H9 (cell line): Measurements from ENCODE around the gene HIPK2. TPM values are rescaled to one million over a fixed set of nuclear protein-coding genes. Genes with fewer than 3 reads are reported as not detected.

Experiments
- DNase-seq: peaks from one replicate; pipeline ENCODE4 v3.0.0-alpha.2; 2017
- H2AFZ ChIP-seq: one replicate; pipeline ENCODE4 v1.6.1; 2013; ENCODE audit warnings: mild to moderate bottlenecking, low read length, control low read depth, moderate library complexity
- H2AK5ac ChIP-seq: 2 replicates; pipeline ENCODE4 v1.6.1; 2013; ENCODE audit warnings: low read length, control low read depth, mixed read lengths; ENCODE audit not compliant: insufficient read length
- H2BK120ac ChIP-seq: one replicate; pipeline ENCODE4 v1.6.1; 2013; ENCODE audit warnings: low read depth, mild to moderate bottlenecking, low read length, control low read depth, inconsistent platforms; ENCODE audit not compliant: poor library complexity, severe bottlenecking
- H2BK12ac ChIP-seq: 2 replicates; pipeline ENCODE4 v1.6.1; 2013; ENCODE audit warnings: low read length, control low read depth, mixed read lengths, low read depth; ENCODE audit not compliant: insufficient read length
- H2BK15ac ChIP-seq: 2 replicates; pipeline ENCODE4 v1.6.1; 2013; ENCODE audit warnings: low read depth, low read length, control low read depth
- H2BK20ac ChIP-seq: one replicate; pipeline ENCODE4 v1.6.1; 2013; ENCODE audit warnings: low read depth, mild to moderate bottlenecking, low read length, control low read depth, inconsistent platforms; ENCODE audit not compliant: poor library complexity, severe bottlenecking
- H2BK5ac ChIP-seq: 2 replicates; pipeline ENCODE4 v1.6.1; 2013; ENCODE audit warnings: low read length, control low read depth, mixed read lengths; ENCODE audit not compliant: insufficient read length
- H3K14ac ChIP-seq: 2 replicates; pipeline ENCODE4 v1.6.1; 2013; ENCODE audit warnings: low read length, control low read depth; ENCODE audit not compliant: insufficient read depth
- H3K18ac ChIP-seq: 2 replicates; pipeline ENCODE4 v1.6.1; 2013; ENCODE audit warnings: low read depth, mild to moderate bottlenecking, mixed read lengths, low read length, control low read depth; ENCODE audit not compliant: insufficient read length
- H3K23ac ChIP-seq: 2 replicates; pipeline ENCODE4 v1.6.1; 2013; ENCODE audit warnings: low read length, control low read depth, mixed read lengths, low read depth; ENCODE audit not compliant: insufficient read length
- H3K23me2 ChIP-seq: 2 replicates; pipeline ENCODE4 v1.6.1; 2013; ENCODE audit warnings: low read depth, mild to moderate bottlenecking, mixed read lengths, low read length, control low read depth; ENCODE audit not compliant: insufficient read length, poor library complexity, severe bottlenecking
- H3K27ac ChIP-seq: 2 replicates; pipeline ENCODE4 v1.5.1; 2013; ENCODE audit warnings: low read length, control low read depth, mixed read lengths, low read depth; ENCODE audit not compliant: insufficient read length
- H3K27me3 ChIP-seq: 2 replicates; pipeline ENCODE4 v1.6.1; 2013; ENCODE audit warnings: low read length, control low read depth, inconsistent platforms; ENCODE audit not compliant: insufficient read depth
- H3K4ac ChIP-seq: 2 replicates; pipeline ENCODE4 v1.6.1; 2013; ENCODE audit warnings: low read depth, mild to moderate bottlenecking, control low read depth, inconsistent platforms, low read length, moderate library complexity
- H3K4me1 ChIP-seq: 2 replicates; pipeline ENCODE4 v1.6.1; 2013; ENCODE audit warnings: low read length, control low read depth, inconsistent platforms; ENCODE audit not compliant: insufficient read depth
- H3K4me2 ChIP-seq: 2 replicates; pipeline ENCODE4 v1.6.1; 2013; ENCODE audit warnings: low read length, control low read depth, mixed read lengths; ENCODE audit not compliant: insufficient read length, insufficient read depth
- H3K56ac ChIP-seq: 2 replicates; pipeline ENCODE4 v1.6.1; 2013; ENCODE audit warnings: low read depth, mild to moderate bottlenecking, mixed read lengths, low read length, control low read depth; ENCODE audit not compliant: insufficient read length
- H3K79me1 ChIP-seq: 2 replicates; pipeline ENCODE4 v1.6.1; 2013; ENCODE audit warnings: low read depth, mild to moderate bottlenecking, moderate library complexity, low read length, control low read depth, inconsistent platforms; ENCODE audit not compliant: insufficient read depth, poor library complexity, severe bottlenecking
- H3K79me2 ChIP-seq: 2 replicates; pipeline ENCODE4 v1.6.1; 2013; ENCODE audit warnings: low read length, control low read depth, inconsistent platforms; ENCODE audit not compliant: insufficient read depth
- H3K9ac ChIP-seq: 2 replicates; pipeline ENCODE4 v1.6.1; 2013; ENCODE audit warnings: low read length, control low read depth, mixed read lengths; ENCODE audit not compliant: insufficient read length; ENCODE audit errors: extremely low read depth
- H3K9me3 ChIP-seq: one replicate; pipeline ENCODE4 v1.6.1; 2013; ENCODE audit warnings: low read depth, low read length, inconsistent platforms; ENCODE audit not compliant: control insufficient read depth
- H3T11ph ChIP-seq: one replicate; pipeline ENCODE4 v1.6.1; 2013; ENCODE audit warnings: mild to moderate bottlenecking, low read length, control low read depth, inconsistent platforms
- H4K20me1 ChIP-seq: one replicate; pipeline ENCODE4 v1.6.1; 2013; ENCODE audit not compliant: control insufficient read depth, insufficient read length, insufficient read depth
- H4K5ac ChIP-seq: 2 replicates; pipeline ENCODE4 v1.6.1; 2013; ENCODE audit warnings: low read depth, mild to moderate bottlenecking, mixed read lengths, low read length, control low read depth; ENCODE audit not compliant: insufficient read length
- H4K8ac ChIP-seq: replicated peaks from 2 replicates; pipeline ENCODE4 v1.6.1; 2013; ENCODE audit warnings: low read length, control low read depth, mixed read lengths, low read depth; ENCODE audit not compliant: insufficient read length
- H4K91ac ChIP-seq: 2 replicates; pipeline ENCODE4 v1.6.1; 2013; ENCODE audit warnings: low read depth, mild to moderate bottlenecking, moderate library complexity, mixed read lengths, low read length, control low read depth; ENCODE audit not compliant: insufficient read length
- H3K27ac Mint-ChIP-seq, 3 experiments: 2 replicates in 2 of 3; 3 replicates in 1 of 3; pipeline ENCODE4 v1.8.0; 2020 to 2021; ENCODE audit warnings: mixed read lengths in 3 of 3, mild to moderate bottlenecking in 1 of 3, moderate library complexity in 1 of 3
- H3K27me3 Mint-ChIP-seq: 2 replicates; pipeline ENCODE4 v1.8.0; 2021; ENCODE audit warnings: low read depth, mild to moderate bottlenecking, moderate library complexity, mixed read lengths
- H3K36me3 Mint-ChIP-seq, 3 experiments: 2 replicates in 2 of 3; 3 replicates in 1 of 3; pipeline ENCODE4 v1.8.0; 2020 to 2021; ENCODE audit warnings: low read depth in 3 of 3, mixed read lengths in 3 of 3; ENCODE audit not compliant: insufficient read depth in 1 of 3
- H3K4me1 Mint-ChIP-seq, 2 experiments: 2 replicates each; pipeline ENCODE4 v1.8.0; 2020; ENCODE audit warnings: mixed read lengths in 2 of 2
- H3K4me3 Mint-ChIP-seq, 2 experiments: 2 replicates in 1 of 2; 3 replicates in 1 of 2; pipeline ENCODE4 v1.8.0; 2020 to 2021; ENCODE audit warnings: mild to moderate bottlenecking in 2 of 2, mixed read lengths in 2 of 2, moderate library complexity in 1 of 2
- H3K9me3 Mint-ChIP-seq, 2 experiments: 2 replicates in 1 of 2; 3 replicates in 1 of 2; pipeline ENCODE4 v1.8.0; 2020; ENCODE audit warnings: mild to moderate bottlenecking in 2 of 2, mixed read lengths in 2 of 2, moderate library complexity in 1 of 2
- WGBS: extraction: QIAGEN DNeasy Blood & Tissue Kit; methylation state at CpG from one replicate; pipeline ENCODE4 v1.1.7; 2013; ENCODE audit warnings: missing lambda C conversion rate, low lambda C conversion rate, mixed read lengths; ENCODE audit not compliant: insufficient read length; ENCODE audit errors: extremely low coverage; 5-methylcytosine and 5-hydroxymethylcytosine counted together
- total RNA-seq: library from RNA; stranded (reverse); gene quantifications from 2 replicates; pipeline ENCODE4 v1.2.1, GENCODE V29; 2021
- TF ChIP-seq, protein P1 (sequence below): fragments of 200-600 bp; sonication (generic); conservative IDR thresholded peaks from 3 replicates; pipeline ENCODE4 v1.8.0; 2021; ENCODE audit warnings: antibody characterized with exemption, mild to moderate bottlenecking

The HIPK2 gene
- total RNA-seq, 1 experiment from 2014 or later: 21.9 TPM

DNA sequence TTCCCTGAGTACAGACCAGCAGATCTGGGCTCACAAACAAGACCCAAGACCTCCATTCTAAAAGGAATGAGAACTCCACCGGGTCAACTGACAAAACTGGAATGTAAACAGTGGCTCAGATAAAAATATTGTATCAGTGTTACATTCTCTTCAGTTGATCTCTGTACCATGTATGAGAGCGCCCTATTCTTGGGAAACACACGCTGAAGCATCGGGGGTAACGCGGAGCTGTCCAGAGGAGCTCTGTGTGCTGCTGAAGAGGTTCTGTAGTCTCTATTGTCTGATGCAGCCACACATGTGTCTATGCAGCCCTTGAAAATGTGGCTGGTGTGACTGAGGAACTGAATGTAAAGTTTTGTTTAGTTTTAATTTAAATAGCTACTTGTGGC, 39.7 kb downstream of the HIPK2 start:
- H4K20me1 ChIP-seq: no peaks in the 10 kb centered on the region
- H3K79me2 ChIP-seq: no peaks in the 10 kb centered on the region; the same call in 1 of the 2 replicates
- no peak overlapping the region for H3T11ph ChIP-seq
- no peak overlapping the region for H3K23ac ChIP-seq
- no peak for DNase-seq
- no peak overlapping the region for H2AFZ ChIP-seq
- H2BK15ac ChIP-seq: no peak overlapping the region
- H2BK12ac ChIP-seq: no peak overlapping the region
- no peaks in the 10 kb centered on the region for H3K79me1 ChIP-seq
- 0 out of 7 replicates have a peak, but pooled peaks cover 0 to under 1% (median 0%) of the 10 kb centered on the region in 3 experiments for H3K36me3 Mint-ChIP-seq
- no peak overlapping the region for H2AK5ac ChIP-seq
- no peak overlapping the region for H3K9ac ChIP-seq
- no peaks in the 10 kb centered on the region for H3K9me3 Mint-ChIP-seq
- no peak overlapping the region for H4K5ac ChIP-seq
- no peak overlapping the region for H3K4me2 ChIP-seq
- H2BK120ac ChIP-seq: no peak overlapping the region
- no peak overlapping the region for H3K56ac ChIP-seq
- H3K4me1 Mint-ChIP-seq: peaks cover 10 to 14% of the 10 kb centered on the region in 2 experiments
- no CpG with 5 or more reads among the region's 6 CpGs for WGBS
- no peak overlapping the region for H2BK5ac ChIP-seq
- TF ChIP-seq, protein P1, sequence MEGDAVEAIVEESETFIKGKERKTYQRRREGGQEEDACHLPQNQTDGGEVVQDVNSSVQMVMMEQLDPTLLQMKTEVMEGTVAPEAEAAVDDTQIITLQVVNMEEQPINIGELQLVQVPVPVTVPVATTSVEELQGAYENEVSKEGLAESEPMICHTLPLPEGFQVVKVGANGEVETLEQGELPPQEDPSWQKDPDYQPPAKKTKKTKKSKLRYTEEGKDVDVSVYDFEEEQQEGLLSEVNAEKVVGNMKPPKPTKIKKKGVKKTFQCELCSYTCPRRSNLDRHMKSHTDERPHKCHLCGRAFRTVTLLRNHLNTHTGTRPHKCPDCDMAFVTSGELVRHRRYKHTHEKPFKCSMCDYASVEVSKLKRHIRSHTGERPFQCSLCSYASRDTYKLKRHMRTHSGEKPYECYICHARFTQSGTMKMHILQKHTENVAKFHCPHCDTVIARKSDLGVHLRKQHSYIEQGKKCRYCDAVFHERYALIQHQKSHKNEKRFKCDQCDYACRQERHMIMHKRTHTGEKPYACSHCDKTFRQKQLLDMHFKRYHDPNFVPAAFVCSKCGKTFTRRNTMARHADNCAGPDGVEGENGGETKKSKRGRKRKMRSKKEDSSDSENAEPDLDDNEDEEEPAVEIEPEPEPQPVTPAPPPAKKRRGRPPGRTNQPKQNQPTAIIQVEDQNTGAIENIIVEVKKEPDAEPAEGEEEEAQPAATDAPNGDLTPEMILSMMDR: no peak
- no peaks in the 10 kb centered on the region for H3K27me3 Mint-ChIP-seq
- H2BK20ac ChIP-seq: no peak overlapping the region
- H3K27me3 ChIP-seq: no peaks in the 10 kb centered on the region; the same call in 1 of the 2 replicates
- H3K23me2 ChIP-seq: no peaks in the 10 kb centered on the region
- H3K4ac ChIP-seq: no peak overlapping the region
- H3K14ac ChIP-seq: no peak overlapping the region
- H3K18ac ChIP-seq: no peak overlapping the region
- no peaks in the 10 kb centered on the region for H3K4me1 ChIP-seq
- H3K9me3 ChIP-seq: no peaks in the 10 kb centered on the region
- H3K27ac ChIP-seq: no peak overlapping the region
- H3K27ac Mint-ChIP-seq: no peak overlapping the region; a peak in 1 of 7 replicates
- no peak overlapping the region for H4K8ac ChIP-seq
- no peak overlapping the region for H4K91ac ChIP-seq
- H3K4me3 Mint-ChIP-seq: no peak overlapping the region
